Urothelium cell line (cell line): ENCODE results near the gene CHD5.
"Not testable (repeated sequence)": the region's sequence is repeated elsewhere in the genome, so short reads cannot be mapped to it uniquely, and the experiment has no call there.

ENCODE experiments used
- DNase-seq: peaks from one replicate; pipeline ENCODE4 v3.0.0; 2011; ENCODE audit warnings: low spot score, mixed read lengths
- FAIRE-seq: peaks from 2 replicates; lab custom pipeline; 2011; peaks lifted over from hg19 to GRCh38; lab: Jason Lieb, UNC

The CHD5 gene

DNA sequence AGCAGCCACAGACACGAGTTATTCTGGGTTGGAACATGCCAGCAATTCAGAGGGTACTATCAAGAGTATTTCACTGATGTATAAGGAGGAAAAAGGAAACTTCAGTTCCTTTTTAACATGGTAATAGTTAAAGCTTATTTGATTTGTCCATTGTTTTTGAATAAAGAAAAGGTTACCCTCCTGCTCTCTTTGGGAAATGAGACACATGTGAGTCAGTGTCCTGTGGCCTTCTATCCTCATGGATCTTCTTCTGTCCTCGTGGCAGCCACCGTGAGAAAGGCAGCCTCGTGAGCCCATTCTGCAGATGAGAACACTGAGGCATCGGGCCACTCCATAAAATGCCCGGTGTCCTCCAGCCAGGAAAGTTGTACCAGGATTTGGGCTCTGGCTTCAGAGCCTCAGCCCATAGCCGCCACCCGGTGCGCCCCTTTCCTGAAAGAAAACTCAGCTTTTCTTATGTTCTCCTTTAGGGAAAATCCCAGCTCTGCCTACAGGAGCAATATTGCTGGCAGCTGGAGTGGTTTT is 109.6 kb downstream of the CHD5 start:
- FAIRE-seq, result no peak
- DNase-seq, result no peak

DNA sequence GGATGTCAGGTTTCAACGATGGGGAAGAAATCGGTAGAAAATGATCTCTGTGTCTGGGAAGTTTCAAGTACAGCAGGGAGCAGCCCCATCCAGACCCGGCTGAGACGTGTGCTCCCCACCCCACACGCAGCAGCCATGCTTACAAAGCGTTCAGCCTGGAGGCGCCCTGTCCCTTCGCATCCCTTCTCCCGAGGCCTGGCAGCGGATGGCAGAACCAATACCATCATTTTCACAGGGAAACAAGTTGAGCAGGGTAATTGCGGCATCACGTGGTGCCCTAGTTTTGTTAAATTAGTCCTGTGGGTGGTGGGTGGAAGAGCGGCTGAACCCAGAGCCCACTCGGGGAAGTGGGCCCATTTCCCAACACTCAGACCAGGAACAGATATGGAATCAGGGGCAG is 110.5 kb downstream of the CHD5 start:
- no peak for FAIRE-seq
- DNase-seq, result no peak

DNA sequence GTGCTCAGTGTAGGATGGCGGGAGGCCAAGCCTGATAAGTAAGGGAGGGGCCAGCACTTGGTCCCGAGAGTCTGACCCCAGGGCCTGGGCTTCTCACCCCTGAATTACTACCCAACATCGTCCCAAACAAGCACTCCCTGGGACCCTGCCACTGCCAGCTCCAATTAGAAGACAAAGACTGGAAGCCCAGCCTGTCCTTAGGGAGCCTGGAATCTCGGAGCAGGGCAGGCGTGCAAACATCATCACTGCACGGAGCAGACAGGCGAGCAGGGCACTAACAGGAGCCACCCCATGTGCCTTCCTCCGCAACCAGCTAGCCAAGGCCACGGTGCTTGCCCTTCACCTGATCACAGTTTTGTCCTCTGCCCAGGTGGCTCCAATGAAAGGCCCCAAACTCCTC is 111.2 kb downstream of the CHD5 start:
- DNase-seq (no peak), FAIRE-seq (no peak)

DNA sequence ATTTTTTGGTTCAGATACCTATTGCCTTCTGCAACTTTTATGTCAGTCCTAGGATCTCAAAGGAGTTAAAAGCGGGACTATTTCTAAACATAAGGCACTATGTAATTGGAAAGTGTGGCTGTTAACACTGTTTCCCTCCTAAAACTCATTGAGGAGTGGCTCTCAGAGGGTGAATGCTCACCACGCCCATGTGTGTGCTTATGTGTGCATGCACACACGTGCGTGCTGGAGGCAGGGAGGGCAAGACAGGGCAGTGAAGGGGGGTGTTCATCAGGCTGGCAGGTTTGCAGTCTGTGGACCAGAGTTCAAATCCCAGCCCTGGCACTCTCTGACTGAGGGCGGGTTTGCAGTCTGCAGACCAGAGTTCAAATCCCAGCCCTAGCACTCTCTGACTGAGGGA is 112.0 kb downstream of the CHD5 start:
- no peak for FAIRE-seq

DNA sequence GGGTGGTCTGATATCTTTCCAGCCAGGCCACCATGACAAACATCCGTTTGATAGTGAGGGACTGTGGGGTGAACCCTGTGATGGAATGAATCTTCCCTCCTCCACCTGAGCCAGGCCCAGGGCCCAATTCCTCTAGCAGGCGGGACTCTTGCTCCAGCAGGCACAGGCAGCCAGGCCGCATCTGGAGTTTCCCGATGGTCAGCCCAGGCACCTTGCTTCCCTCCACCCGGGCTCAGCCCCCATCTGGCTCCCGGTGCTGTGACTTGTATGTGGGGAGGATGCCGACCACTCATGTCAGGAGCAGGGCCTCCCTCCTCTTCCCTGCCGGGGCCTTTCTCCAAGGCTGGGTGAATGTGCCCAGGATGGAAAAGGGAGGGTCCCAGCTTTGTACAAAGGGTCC is 113.4 kb downstream of the CHD5 start:
- DNase-seq, result no peak
- no peak for FAIRE-seq

More for the DNA sequence above, 112.0 kb downstream of the CHD5 start:
- no peak for DNase-seq

DNA sequence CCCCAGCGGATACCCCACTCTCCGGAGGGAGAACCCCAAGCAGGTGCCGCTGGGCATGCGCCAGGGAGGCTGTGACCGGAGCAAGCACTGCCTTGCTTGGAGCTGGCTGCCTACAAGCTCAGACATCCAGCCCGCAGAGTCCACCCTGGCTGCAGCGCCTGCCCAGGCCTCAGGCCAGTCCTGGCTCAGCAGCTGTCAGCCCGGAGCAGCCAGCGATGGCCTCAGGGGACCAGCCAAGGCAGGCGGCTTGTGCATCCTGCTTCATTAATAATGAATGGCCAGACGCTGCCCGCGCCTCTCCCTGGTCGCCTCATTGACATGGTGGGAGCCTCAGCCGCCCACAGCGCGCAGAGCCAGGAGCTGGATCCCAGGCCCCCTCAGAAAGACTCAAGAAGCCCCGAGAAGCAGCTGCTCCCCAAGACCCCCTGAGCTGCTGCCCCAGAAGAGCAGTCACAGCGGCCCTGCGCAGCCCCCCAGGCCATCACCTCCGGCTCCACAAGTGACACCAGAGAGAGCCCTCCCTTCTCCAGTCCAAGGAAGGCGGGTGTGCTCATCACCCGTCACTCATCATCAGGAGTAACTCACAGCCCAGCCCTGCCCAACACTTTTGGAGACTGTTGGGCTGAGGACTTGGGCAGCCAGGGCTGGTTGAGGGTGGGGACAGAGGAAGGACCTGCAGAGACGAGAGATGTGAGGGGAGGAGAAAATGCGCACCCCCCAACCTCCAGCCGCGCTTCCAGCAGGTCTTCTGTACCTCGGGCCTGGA is 114.8 kb downstream of the CHD5 start:
- FAIRE-seq (no peak), DNase-seq (no peak)

DNA sequence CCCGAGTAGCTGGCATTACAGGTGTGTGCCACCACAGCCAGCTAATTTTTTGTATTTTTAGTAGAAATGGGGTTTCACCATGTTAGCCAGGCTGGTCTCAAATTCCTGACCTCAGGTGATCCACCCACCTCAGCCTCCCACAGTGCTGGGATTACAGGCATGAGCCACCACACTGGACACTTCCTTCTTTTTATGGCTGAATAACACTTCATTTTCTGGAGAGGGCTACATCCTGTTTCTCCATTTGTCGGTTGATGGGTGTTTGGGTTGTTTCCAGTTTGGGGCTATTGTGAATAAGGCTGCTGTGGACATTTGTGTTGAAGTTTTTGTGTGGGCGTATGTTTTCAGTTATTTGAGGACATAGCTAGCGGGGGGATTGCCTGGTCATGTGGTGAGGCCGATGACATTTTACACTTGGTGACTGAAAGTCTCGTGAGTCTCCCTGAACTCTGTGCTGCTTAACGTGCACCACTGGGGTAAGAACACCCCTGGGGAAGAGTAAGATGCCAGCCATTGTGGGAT is 116.5 kb downstream of the CHD5 start:
- FAIRE-seq, DNase-seq: not testable (repeated sequence)

DNA sequence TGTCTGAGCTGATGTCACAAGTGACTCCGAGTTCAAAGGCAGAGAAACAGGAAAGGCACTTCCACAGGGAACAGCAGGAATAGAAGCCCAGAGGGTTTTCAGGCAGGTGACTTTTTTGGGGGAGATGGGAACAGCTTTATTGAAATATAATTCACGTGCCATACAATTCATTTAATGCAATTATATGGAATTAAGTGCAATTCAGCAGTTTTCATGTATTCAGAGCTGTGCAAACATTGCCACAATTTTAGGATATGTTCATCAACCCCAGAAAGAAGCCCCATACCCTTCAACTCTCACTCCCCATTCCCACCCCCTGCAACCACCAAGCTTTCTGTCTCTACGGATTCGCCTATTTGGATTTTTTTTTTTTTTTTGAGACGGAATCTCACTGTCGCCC is 117.5 kb downstream of the CHD5 start:
- FAIRE-seq, result no peak
- DNase-seq, result no peak

DNA sequence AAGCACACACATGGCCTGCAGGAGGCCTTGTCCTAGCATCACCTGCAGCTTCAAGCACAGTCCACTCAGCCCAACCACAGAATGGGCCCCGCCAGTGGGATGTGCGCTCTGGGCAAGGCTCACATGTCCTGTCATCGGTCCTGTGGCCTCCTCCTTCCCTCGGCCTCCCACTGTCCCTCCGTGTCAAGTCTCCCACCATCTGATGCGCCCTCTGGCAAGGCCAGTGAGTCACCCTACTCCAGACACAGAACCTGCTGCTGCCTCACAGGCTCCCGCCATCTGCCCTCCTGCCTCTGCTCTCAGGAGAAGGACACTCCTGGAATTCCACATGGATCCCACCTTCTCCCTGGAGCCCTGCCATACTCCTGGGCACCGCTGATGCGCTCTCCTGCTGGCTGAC is 120.3 kb downstream of the CHD5 start:
- FAIRE-seq, result no peak

DNA sequence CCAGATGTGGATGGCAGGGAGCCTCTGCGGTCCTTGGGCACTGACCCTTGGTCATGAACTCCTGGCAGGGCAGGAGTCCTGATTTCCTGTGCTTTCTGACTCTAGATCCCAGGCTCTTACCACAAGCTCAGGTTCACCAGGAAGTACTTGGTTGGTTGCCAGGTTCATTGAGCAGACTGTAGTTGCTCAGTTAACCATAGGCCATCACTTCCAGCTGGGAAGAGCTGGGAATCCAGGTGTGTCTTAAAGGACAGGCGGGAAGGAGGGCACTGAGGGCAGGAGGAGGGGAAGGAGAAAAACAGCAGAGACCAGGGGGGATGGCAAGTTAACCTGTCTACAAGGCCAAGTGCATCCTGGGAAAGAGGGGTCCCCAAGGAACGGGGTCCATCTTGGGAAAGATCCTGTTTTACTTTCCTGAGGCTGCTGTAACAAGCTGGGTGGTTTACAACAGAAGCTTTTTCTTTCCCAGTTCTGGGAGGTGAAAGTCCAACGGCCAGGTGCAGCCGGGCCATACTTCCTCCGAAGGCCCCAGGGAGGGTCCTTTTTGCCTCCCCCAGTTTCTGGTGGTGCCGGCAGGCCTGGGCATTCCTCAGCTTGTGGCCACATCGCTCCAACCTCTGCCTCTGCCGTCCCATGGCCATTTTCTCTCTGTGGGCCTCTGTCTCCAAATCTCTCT is 122.8 kb downstream of the CHD5 start:
- DNase-seq (no peak), FAIRE-seq (no peak)

More for the DNA sequence above, 120.3 kb downstream of the CHD5 start:
- DNase-seq, result no peak

DNA sequence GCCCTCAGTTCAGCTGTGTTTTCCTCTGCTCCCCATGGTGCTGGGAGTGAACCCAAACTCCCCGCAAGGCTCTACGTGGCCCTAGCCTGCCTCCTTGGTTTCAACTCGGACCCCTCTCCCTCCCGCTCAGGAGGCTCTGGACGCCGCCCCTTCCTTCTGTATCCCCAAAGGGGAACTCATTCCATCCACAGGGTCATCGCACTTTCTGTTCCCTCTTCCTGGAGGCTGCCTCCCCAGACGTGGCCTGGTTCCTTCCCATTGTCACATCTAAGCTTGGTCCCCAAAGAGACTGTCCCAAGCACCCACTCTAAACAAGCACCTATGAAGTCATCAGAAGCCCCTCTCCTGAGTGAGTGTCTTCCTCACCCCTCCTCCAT is 123.6 kb downstream of the CHD5 start:
- no peak for FAIRE-seq

DNA sequence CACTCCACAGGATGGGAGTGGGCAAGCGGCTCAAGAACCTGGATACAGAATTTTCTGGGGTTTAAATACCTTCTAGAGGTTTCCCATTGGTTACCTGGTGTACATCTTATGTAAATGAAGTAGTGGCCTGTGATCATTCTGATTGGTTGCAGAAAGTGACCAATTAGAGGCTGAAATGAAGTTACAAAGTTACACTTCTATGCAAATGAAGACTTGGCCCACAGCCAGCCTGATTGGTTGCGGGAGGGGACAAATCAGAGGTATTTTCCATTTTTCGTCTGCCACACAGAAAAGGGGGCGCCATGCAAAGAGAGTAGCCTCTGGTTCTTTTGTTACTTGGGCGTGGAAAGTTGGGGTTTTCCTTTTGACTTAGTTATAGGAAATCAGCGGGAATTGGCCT is 125.5 kb downstream of the CHD5 start:
- FAIRE-seq, result no peak
- DNase-seq, result no peak

More for the DNA sequence above, 123.6 kb downstream of the CHD5 start:
- DNase-seq, result no peak

DNA sequence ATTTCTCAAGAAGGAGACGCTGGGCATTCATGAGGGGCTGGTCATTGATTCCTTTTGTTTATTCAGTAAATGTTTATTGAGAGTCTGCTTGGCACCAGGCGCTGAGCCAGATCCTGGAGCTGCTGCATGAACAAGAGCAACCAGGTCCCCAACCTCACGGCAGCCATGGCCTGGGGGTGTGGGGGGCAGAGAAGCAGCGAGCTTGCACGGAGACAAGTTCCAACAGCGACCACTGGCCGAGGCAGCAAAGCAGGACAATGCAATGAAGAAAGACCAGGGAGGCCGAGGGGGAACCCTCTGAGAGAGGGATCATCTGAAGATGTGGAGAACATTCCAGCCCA is 126.9 kb downstream of the CHD5 start:
- FAIRE-seq, result no peak

DNA sequence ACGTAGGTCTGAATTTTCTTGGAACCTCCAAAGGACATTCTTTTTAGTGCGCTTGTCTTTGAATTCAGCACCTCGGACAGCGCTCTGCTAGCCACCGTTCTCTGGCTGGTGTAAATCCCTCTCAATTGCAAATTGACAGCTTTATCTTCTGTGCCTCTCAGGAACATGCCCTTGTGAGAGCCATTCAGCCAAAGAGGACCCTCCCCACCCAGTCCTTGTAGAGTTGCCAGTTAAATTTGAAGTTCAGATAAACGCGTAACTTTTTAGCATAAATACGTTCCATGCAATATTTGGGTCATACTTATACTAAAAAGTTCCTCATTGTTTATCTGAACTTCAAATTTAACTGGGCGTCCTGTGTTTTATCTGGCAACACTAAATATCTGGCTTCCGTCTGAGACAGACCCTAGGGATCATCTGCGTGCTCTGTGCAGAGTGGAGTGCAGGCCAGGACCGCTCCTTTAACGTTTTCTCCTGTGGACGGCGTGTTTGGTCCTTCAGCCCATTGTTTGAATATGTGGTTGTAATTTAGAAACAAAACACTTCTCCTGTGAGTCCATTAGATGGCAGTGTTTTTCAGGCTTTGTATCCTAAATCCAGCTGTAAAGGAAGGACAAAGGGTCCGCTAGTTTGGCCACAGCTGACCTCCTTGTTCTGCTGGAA is 127.4 kb downstream of the CHD5 start:
- FAIRE-seq (no peak), DNase-seq (peak; percentile 59)

More for the DNA sequence above, 126.9 kb downstream of the CHD5 start:
- no peak for DNase-seq
